Bronchial epithelial cell (primary cell): ENCODE measurements around the gene PJA2. TPM values are rescaled to one million over a fixed set of nuclear protein-coding genes. Genes with fewer than 3 reads are reported as not detected.

ENCODE experiments used
- DNase-seq: peaks from one replicate; pipeline ENCODE4 v3.0.0-alpha.2; 2010; ENCODE audit warnings: low read depth
- FAIRE-seq: peaks from 2 replicates; lab custom pipeline; 2011; peaks lifted over from hg19 to GRCh38; lab: Jason Lieb, UNC
- H3K27me3 ChIP-seq: 2 replicates; pipeline ENCODE4 v1.5.1; 2011; ENCODE audit warnings: low read length; ENCODE audit not compliant: control insufficient read depth, insufficient read depth
- H3K36me3 ChIP-seq: 2 replicates; pipeline ENCODE4 v1.5.1; 2011; ENCODE audit warnings: low read length; ENCODE audit not compliant: control insufficient read depth, insufficient read depth
- H3K4me3 ChIP-seq: 2 replicates; pipeline ENCODE4 v1.5.1; 2011; ENCODE audit warnings: mild to moderate bottlenecking, low read depth, low read length, control low read depth
- total RNA-seq: library from RNA; depleted of rRNA; stranded (reverse); fragments of >200 nt; gene quantifications from 2 replicates; pipeline ENCODE4 v1.2.1, GENCODE V29; 2014
- TF ChIP-seq, protein P1 (sequence below): IDR thresholded peaks from 2 replicates; pipeline ENCODE4 v1.5.1; 2011; ENCODE audit warnings: mild to moderate bottlenecking, moderate library complexity, low read length, control low read depth, inconsistent platforms; ENCODE audit not compliant: insufficient read depth, severe bottlenecking

The PJA2 gene, protein sequence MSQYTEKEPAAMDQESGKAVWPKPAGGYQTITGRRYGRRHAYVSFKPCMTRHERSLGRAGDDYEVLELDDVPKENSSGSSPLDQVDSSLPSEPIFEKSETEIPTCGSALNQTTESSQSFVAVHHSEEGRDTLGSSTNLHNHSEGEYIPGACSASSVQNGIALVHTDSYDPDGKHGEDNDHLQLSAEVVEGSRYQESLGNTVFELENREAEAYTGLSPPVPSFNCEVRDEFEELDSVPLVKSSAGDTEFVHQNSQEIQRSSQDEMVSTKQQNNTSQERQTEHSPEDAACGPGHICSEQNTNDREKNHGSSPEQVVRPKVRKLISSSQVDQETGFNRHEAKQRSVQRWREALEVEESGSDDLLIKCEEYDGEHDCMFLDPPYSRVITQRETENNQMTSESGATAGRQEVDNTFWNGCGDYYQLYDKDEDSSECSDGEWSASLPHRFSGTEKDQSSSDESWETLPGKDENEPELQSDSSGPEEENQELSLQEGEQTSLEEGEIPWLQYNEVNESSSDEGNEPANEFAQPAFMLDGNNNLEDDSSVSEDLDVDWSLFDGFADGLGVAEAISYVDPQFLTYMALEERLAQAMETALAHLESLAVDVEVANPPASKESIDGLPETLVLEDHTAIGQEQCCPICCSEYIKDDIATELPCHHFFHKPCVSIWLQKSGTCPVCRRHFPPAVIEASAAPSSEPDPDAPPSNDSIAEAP
- total RNA-seq, result 41.0 and 50.3 TPM in 2 replicates

DNA sequence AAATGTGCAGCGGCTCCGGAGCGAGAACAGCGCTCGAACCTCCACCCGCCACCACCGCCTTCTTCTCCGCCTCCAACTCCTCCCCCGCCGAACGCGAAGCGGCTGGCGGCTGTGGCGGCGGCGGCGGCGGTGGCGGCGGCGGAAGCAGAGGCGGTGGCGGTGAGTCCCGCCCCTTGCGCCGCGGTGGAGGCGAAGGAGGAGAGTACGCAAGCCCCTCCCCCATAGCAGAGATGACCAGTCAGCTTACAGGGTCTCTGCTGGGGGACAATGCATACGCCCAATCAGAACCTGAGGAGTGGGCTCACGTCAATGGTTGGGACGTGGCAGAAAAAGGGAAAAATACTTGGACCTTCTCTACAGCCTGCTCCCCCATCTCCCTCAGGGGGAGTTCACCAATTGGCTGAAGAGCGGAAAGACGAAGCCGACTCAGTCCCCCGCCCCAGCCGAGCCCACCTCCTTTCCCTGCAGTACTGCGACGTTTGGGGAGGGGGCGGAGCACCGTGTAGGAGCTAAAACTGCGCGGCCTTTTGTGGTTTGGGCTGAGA lies at the start of gene PJA2:
Gene PJA2, minus strand, starts transcription at position 131 of the 545 bp plus-strand sequence. CDS start 26,541 bp downstream, outside the sequence.
- peak; percentile 99 for DNase-seq
- H3K36me3 ChIP-seq, result no peaks in the 10 kb centered on the region
- peak within 1 kb of the TSS; percentile 93 for H3K4me3 ChIP-seq
- no peak for FAIRE-seq
- H3K27me3 ChIP-seq, result no peaks in the 10 kb centered on the region
- TF ChIP-seq, protein P1, sequence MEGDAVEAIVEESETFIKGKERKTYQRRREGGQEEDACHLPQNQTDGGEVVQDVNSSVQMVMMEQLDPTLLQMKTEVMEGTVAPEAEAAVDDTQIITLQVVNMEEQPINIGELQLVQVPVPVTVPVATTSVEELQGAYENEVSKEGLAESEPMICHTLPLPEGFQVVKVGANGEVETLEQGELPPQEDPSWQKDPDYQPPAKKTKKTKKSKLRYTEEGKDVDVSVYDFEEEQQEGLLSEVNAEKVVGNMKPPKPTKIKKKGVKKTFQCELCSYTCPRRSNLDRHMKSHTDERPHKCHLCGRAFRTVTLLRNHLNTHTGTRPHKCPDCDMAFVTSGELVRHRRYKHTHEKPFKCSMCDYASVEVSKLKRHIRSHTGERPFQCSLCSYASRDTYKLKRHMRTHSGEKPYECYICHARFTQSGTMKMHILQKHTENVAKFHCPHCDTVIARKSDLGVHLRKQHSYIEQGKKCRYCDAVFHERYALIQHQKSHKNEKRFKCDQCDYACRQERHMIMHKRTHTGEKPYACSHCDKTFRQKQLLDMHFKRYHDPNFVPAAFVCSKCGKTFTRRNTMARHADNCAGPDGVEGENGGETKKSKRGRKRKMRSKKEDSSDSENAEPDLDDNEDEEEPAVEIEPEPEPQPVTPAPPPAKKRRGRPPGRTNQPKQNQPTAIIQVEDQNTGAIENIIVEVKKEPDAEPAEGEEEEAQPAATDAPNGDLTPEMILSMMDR, result peak; percentile 27

DNA sequence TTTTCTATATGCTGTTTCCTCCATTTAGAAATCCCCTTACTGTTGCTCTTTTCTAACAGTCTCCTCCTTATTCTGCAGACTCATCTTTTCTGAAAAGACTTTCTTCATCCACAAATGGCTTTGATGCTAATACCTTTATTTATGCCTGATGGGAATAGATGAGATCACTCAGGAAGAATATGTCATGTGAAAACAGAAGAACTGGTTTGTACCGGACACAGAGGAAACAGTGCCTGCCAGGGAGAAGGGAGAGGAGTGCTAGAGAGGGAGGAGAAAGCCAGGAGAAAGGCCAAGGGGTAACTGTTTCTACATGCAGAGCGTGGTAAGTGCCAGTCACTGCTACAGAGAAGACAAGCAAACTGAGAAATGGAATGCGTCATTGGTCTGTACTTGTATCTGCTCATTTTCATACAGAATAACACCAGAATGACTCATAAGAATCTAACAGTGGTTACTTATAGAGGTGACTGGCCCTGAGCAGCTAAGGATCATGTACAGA lies 45.9 kb upstream of the PJA2 start:
- no peaks in the 10 kb centered on the region for H3K27me3 ChIP-seq
- no peak overlapping the region for H3K4me3 ChIP-seq
- FAIRE-seq, result peak; percentile 100
- TF ChIP-seq, protein P1, result no peak
- DNase-seq, result peak; percentile 100
- no peaks in the 10 kb centered on the region for H3K36me3 ChIP-seq

DNA sequence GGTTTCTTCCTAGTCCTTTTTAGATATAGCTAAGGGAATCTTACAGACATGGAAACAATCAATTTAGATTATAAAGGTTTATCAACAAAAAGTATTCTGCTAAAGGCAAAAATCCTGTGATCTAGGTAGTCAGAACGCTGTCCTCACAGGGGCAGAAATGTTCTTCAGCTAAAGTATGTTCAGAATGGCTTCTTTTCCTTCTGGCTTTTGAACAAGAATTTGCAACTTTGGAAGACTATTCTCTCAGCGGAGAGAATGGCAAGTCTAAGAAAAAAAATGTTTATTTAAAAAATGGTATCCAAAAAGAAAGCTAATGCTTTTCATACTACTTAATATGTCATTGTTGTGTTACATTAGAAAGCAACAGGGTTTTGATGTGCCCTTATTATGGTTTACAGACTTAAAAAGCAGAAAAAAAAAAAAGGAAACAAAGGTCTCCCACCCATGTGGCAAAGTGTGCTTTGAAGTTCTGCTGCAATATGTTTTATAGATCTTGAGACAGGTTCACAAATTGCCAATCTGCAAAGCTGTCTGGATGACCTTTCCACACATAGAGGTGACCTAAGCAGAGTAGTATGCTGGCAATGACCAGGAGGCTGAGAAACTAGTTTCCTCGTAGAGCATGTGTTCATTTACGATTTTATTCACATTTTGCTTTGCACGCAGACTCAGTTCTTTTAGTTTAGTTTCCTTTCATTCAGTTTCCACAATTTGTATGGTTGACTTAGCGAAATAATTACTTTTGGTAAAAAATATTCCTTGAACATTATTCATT lies 45.1 kb upstream of the PJA2 start:
- Histone ChIP-seq H3K36me3 (no peaks in the 10 kb centered on the region), H3K27me3 (no peaks in the 10 kb centered on the region), H3K4me3 (no peak overlapping the region)
- FAIRE-seq (no peak), DNase-seq (peak; percentile 55)
- TF ChIP-seq, protein P1, result no peak

DNA sequence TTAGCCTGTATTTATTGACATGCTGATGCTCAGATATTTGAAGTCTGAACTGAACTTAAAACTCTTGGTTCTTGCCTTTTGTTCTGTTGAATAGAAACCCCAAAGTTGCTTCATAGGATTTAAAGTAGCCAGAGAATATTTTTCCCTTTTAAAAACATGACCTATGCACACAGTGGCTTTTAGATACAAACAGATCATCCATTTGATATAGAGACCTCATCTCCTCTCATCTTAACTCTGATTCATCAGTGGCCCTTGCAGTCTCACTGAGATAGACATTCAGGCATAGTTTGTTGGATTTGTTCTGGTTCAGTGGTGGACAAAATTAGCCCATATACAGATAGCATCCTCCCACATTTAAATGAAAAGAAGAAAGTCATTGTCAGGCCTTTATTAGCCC lies 43.5 kb upstream of the PJA2 start:
- no peak overlapping the region for H3K4me3 ChIP-seq
- FAIRE-seq (no peak), DNase-seq (no peak)
- TF ChIP-seq, protein P1, result no peak
- H3K27me3 ChIP-seq, result no peaks in the 10 kb centered on the region
- H3K36me3 ChIP-seq, result no peaks in the 10 kb centered on the region

DNA sequence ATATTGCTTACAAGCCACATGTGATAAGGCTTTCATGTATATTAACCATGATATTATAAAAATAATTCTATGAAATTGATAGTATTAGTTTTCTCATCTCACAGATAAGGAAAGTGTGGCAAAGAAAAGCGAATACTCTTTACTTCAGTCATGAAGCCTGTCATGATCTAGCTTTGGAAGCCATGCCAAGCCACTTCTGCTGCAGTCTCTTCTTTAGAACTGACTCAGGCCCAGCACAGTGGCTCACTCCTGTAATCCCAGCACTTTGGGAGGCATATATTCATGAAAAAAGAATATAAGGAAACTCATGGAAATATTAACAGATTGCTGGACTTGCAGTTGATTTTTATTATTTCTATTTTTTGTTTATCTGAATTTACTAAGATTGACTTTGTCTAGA lies 42.9 kb upstream of the PJA2 start:
- Histone ChIP-seq H3K36me3 (no peaks in the 10 kb centered on the region), H3K27me3 (no peaks in the 10 kb centered on the region), H3K4me3 (no peak overlapping the region)
- FAIRE-seq (no peak), DNase-seq (no peak)
- TF ChIP-seq, protein P1, result no peak
